CD1c-positive myeloid dendritic cell (primary cell): ENCODE results near the gene FH.

Source experiments
- DNase-seq: peaks from one replicate; pipeline ENCODE4 v3.0.0-alpha.2; 2016; ENCODE audit errors: extremely low spot score

FH gene

GRCh38 chr1:241519308-241520079, at the start of gene FH:
FH (minus strand) TSS chr1:241519755; CDS start chr1:241519722, 33 bp downstream.
- DNase-seq, result peak; percentile 98

GRCh38 chr1:241560849-241561187, 41.3 kb upstream of the FH start:
- DNase-seq, result no peak

DNA sequence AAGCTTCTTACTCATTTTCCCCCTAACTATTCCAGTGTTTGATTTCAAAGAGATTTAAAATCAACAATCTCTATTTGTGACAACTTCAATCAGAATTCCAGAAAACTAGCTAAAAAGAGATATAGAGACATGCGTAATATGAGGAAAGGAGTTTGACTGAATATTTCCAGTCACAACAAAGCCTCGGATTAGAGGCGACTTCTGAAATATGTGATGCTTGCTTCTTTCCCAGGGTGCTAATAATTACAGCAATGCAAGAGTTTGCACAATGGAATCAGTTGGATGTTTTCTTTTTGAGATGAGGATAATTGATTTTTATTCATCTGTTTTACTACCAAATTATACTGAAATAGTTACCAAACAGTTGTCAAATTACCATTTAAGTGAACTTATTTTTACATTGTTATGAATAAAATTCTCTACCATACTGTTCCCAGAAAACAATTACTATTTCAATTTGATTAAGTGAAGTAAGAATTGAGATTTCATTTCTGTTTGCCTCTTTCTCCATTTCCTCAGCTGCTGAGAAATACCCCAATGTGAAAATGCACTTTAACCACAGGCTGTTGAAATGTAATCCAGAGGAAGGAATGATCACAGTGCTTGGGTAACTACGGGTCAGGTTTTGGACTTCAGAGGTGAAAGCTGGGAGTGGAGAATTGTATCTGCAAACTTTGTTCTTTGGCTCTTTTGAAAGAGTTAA, 40.7 kb upstream of the FH start:
- peak; percentile 26 for DNase-seq

DNA sequence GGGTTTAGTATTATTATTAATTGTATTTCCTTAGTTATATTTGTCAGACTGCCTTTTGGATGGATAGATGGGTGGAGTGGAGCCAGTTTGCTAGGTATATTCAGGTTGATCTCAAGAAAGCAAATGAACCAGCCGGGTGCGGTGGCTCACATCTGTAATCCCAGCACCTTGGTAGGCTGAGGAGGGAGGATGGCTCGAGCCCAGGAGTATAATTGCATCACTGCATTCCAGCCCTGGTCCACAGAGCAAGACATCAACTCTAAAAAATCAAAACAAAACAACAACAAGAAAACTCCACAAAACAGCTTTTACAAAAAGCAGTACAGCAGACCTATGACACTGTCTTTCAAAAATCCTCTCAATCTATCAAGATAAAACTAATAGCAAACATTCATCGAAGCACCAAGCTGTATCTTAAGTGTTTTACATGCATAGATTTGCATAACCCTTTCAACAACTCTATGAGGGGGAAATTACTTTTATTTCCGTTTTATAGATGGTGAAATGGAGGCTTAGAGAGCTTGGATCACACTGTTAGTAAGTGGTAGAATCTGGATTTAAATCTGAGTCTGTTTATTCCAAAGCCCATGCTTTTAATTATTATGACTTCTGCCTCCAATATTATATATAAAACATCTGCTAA, 38.1 kb upstream of the FH start:
- no peak for DNase-seq

GRCh38 chr1:241557031-241557430, 37.5 kb upstream of the FH start:
- DNase-seq, result no peak

- no peak for DNase-seq
Measured at GRCh38 chr1:241555526-241555925, 36.0 kb upstream of the FH start.

- no peak for DNase-seq
Measured at GRCh38 chr1:241553886-241554592, 34.5 kb upstream of the FH start.

- peak; percentile 96 for DNase-seq
Measured at GRCh38 chr1:241551759-241552638, 32.4 kb upstream of the FH start.

GRCh38 chr1:241550318-241550717, 30.8 kb upstream of the FH start:
- DNase-seq, result no peak

GRCh38 chr1:241548008-241548407, 28.5 kb upstream of the FH start:
- no peak for DNase-seq

DNA sequence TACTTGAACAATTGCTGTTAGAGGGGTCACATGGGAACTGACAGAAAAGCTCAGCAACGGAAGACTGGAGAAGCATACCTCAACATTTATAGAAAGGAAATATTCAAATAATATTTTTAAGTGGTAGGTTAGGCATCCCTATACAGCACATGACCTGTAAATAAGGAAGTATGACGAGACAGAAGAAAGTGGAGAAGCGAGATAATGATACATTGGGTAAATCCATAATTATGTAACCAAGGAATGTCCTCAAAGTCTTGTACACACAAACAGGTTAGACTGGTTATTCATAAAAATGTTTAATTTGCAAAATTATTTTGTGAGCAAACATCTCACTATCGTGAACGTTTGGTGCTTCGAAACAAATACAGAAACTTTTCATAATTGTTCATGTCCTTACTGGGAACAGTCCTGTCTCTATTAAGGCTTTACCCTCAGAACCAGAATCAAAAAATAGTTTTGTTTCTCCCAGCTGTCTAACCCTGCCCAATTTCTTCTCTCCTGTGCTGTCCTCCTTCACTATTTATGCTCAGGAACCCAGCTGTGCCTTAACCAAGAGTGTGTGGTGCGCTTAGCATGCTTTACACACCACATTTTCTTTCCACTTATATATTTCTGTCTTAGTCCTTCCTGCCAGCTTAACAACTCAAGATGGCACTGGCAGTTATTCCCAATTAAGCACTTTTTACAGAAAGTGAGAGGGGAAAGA, 22.8 kb upstream of the FH start:
- DNase-seq, result peak; percentile 78

- no peak for DNase-seq
Measured at GRCh38 chr1:241536969-241537368, 17.4 kb upstream of the FH start.

- DNase-seq, result no peak
Measured at GRCh38 chr1:241536304-241536703, 16.7 kb upstream of the FH start.

GRCh38 chr1:241533326-241534115, 14.0 kb upstream of the FH start:
- peak; percentile 70 for DNase-seq

GRCh38 chr1:241532864-241533263, 13.3 kb upstream of the FH start:
- peak; percentile 47 for DNase-seq

GRCh38 chr1:241532162-241532531, 12.6 kb upstream of the FH start, which contains the start of gene KMO:
KMO (plus strand) TSS chr1:241532378; CDS start chr1:241532445, 67 bp downstream.
- DNase-seq, result peak; percentile 64

DNA sequence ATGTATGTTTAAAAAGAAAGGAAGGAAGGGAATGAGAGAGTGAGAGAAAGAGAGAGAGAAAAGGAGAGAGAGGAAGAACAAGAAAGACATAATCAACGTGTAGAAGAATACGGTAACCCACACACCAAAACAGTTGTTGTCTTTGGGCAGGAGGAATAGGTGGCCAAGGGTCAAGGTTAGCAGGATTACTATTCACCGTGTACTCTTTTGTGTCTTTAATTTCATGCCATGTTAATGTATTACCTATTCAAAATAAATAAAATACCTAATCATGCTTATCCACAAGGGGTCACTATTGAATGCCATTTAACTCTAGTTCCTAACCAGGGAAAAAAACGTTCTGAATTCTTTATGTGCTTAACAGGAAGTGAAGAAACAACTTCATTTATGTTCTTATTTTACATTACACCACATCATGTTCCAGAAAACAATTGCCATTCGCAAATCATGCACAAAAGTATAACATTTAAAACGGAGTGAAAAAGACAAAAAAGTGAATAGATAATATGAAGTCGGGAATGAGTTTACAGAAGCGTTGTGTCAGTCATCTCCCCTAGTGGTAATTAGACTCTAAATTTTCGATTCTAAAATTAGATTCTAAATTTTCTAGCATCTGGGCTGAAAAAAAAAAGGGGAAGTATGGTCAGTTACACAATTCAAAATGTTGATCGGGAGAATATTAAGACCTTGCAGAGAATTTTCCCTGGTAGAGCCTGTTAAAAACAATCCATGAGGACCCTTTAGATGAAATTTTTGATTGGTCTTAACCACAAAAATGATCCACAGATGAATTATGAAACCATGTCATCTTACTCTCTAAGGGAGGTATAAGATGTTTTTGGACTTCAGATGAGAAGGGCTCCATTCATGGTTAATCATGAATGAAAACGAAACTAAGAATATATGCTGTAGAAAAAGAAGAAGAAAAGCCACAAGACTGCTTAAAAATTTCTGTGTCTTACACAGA, 11.9 kb upstream of the FH start:
- DNase-seq, result peak; percentile 92

- no peak for DNase-seq
Measured at GRCh38 chr1:241527146-241527545, 7.6 kb upstream of the FH start.

DNA sequence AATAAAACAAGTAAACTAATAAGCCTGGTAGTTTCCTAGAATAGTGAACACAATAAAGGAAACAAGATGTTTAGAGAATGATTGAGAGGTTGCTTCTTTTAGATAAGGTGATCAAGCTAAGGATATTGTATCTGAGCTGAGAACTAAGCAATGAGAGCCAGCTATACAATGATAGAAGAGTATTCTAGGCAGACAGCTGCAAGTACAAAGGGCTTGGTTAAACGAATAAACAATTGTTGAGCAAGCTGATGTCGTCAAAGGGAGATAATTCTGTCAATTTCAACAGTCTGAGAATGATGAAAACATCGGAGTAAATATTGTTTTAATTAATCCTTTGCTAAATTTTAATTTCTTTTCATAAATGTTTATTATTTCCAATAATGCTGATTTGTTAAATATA, 5.5 kb upstream of the FH start:
- DNase-seq, result no peak
